NCI-H748 (cell line): ENCODE measurements around the gene CHORDC1.

Experiments
- DNase-seq: peaks from one replicate; lab custom pipeline; 2025; ENCODE audit not compliant: unreplicated experiment; lab: John Stamatoyannopoulos, UW

CHORDC1 gene

DNA sequence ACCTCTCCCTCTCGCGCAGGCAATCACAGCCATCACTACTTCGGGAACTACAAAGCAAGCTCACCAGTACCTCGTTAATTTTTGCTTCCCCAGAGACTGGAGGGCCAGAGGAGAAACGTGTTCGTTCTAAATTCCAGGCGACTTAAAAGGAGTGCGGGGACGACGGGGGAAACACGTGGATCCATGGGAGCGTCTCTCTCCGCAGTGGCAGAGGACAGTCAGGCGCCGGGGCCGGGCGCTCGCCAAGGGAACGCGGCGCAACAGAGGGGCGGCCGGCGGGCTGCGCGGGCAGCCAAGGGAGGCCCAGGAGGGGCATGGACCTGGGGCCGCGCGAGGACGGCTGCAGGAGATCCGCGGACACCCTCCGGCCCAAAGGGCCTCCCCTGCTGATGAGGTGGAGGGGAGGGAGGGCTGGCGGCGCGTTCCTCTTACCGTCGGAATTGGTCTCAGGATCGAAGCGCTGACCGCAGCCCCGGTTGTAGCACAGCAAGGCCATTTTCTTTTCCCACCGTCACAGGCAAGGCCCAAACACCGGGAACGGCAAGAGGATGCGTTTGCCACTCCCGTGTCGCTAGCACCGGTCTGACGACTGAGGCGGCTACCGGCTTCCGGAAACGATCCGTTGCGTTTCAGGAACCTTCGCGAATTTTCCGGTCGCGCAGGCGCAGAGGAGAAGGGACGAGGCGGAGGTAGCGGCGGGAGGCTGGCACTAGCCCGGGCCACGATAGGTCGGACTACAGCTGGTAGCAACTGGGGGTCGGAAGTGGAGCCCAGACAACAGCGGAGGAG lies at the start of gene CHORDC1:
TSS of gene CHORDC1 (minus strand) at position 591 of the 789 bp plus-strand sequence. CDS start at position 496, 95 bp downstream.
- DNase-seq, result peak; percentile 85

DNA sequence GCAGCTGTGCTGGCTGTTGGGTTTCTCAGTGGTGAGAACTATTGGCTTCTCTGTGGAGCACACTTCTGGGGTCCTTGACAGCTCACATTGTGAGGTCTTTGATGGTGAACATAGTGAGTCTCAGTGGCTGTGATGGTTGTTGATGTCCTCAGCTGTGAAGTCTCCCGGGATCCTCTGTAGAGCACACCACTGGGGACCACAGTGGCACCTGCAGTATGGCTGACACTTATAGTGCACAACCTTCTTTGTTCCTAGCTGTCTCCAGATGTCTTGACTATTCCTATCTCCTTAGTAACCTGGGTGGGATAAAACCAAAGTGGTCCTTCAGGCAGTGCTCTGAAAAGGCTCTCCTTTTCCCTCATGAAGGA lies 34.3 kb upstream of the CHORDC1 start:
- no peak for DNase-seq

DNA sequence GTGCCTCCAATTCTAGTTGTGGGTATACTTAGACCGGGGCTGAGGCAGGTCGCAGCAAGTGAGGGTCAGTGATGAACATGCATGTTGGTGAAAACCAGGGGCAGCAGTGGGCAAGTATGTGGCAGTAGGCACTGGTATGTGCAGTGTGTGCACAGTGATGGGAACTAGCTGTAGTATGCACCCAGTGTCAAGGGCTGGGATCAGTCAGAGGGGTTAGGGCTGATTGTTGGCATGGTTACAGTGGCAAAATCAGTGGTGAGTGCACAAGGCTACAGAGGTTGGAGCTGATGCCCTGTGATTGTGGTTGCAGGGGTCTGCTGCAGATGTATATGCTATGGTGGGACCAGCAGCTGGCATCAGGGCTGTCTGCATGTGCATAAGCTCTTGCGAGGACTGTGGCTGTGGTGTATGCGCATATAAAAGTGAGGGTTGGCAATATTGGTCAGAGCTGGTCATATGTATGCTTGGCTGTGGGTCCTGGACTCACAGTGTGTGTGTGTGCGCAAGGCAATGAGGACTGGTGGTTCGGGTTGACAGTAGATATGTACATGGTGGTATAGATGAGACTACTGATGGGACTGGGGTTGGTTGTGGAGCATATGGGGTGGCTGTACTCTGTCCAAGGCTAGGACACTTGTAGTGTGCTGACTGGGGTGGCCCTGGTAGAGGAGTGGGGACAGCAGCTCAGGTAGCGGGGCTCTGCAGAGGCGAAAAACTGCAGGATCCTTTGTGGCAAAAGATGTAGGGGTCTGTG lies 33.7 kb upstream of the CHORDC1 start:
- DNase-seq, result no peak

DNA sequence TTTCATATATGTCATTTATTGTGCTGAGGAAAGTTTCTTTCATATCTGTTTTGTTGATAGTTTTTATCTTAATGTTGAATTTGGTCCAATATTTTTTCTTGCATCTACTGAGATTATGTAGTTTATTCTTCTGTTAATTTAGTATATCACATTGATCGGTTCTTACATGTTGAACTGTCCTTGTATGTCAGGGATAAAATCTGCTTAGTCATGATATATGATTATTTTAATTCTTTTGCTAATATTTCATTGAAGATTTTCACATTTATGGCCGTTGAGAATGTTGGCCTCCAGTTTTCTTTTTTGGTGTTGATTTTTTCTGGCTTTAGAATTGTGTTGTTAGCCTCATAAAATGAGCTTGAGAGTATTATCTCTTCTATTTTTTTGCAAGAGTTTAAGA lies 31.2 kb upstream of the CHORDC1 start:
- DNase-seq, result no peak

DNA sequence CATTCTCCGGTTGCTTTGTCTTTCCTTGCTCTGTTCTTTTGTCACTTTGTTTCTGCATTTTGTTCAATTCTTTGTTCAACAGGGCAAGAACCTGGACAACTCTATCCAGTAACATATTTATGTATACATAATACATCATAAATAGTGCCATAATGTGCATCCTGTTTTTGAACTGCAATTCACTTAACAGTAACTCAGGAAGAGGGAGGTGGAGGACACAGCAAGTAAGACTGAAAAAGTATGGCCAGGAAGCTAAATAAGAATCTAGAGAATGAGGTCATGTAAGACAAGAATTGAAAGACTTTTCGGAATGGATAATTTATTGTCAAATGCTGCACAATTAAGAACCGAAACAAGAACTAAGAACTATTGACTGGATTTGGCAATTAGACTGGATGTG lies 29.2 kb upstream of the CHORDC1 start:
- no peak for DNase-seq

DNA sequence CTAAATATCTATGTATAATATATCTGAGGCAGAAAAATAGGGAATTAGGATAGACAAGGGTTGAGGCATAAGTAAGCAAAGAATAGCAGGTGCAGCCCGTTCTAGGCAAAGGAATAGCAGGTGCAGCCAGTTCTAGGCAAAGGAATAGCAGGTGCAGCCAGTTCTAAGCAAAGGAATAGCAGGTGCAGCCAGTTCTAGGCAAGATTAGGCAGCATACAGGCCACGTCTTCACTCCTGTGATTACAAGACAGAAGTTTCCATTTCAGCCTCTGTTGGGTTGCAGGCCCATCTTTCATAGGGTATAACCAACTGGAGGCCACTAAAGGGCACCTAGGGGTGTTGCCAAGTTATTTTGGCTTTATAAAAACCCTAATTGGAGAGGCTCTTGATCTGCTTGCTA lies 28.8 kb upstream of the CHORDC1 start:
- DNase-seq, result peak; percentile 45

DNA sequence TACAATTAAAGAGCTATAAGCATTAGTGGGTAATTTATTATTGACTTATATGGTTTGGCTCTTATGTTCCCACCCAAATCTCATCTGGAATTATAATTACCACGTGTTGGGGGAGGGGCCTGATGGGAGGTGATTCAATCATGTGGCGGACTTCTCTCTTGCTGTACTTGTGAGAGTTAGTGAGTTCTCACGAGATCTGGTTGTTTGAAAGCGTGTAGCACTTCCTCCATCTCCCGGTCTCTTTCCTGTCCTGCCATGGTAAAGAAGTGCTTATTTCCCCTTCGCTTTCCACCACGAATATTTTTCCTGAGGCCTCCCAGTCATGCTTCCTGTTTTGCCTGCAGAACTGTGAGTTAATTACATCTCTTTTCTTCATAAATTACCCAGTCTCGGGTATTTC lies 28.1 kb upstream of the CHORDC1 start:
- DNase-seq, result no peak

DNA sequence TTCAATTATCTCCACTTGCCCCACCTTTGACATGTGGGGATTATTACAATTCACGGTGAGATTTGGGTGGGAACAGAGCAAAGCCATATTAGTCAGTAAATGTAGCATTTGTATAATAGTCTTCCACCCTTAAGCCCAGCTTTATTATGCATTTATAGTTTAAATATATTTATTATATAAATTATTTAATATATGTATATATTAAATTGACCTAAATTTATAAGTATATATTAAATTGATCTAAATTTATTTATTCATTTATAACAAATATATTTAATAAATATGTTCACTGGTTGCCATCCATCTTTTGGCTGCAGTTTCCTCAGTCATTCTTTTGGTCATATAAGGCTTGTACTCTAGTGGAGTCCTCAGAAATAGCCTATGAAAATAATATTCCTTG lies 23.6 kb upstream of the CHORDC1 start:
- no peak for DNase-seq

DNA sequence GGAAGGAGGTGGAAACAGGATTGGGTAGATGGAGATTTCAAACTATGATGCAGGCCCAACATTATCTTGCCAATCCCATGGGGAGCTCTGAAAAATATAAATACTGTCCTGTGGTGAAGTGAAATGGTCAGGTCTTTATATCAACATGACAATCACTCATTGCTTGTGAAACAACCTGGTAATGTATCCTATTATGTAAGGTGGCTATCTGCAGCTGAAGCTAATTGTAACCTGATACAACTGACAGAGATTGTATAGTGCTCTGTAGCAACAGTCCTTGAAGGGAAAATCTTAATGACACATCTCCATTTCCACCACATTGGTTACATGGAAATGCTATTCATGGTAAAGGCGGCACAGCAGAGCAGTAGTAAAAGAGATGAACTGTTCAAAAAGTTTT lies 20.7 kb upstream of the CHORDC1 start:
- DNase-seq, result peak; percentile 85

DNA sequence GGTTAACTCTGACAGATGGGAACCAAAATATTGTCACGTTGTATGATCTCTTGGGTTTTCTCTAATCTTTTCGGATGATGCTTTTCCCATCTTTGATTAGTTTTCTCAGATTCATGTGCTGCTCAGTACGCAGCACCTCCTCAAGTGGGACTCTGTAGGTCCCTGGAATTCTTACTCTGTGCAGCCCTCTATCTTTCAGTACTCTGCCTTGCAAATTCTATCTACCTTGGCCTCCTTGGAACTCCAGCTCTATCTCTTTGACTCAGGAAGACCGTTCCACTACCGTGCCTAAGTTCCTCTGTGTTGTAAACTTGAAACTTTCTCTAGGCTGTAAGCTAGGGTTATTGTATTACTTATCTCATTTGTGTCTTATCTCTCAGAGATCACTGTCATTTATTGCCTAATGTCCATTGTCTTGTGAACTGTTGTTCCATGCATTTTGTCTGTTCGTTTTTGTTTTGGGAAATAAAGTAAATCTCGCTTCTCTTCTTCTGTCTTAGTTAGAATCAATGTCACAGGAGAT lies 20.1 kb upstream of the CHORDC1 start:
- no peak for DNase-seq

DNA sequence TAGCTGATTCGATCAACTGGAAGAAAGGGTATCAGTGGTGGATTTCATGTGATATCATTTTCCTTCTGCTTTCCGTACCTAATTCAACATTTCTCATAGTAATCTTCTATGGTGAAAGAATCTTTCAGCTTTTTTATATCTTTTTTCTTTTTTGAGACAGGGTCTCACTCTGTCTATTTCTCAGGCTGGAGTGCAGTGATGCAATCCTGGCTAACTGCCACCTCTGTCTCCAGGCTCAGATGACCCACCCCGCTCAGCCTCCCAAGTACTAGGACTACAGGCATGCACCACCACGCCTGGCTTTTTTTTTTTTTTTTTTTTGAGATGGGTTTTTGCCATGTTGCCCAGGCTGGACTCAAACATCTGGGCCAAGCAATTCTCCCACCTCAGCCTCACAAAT lies 18.6 kb upstream of the CHORDC1 start:
- peak; percentile 4 for DNase-seq

DNA sequence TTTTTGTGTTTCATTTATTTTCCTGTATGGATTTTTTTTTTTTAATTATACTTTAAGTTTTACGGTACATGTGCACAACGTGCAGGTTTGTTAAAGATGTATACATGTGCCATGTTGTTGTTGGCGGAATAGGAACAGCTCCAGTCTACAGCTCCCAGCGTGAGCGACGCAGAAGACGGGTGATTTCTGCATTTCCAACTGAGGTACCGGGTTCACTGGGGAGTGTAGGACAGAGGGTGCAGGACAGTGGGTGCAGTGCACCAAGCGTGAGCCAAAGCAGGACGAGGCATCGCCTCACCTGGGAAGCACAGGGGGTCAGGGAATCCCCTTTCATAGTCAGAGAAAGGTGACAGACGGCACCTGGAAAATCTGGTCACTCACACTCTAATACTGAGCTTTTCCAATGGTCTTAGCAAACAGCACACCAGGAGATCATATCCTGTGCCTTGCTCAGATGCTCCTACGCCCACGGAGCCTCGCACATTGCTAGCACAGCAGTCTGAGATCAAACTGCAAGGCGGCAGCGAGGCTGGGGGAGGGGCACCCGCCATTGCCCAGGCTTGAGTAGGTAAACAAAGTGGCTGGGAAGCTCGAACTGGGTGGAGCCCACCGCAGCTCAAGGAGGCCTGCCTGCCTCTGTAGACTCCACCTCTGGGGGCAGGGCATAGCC lies 17.3 kb upstream of the CHORDC1 start:
- DNase-seq, result peak; percentile 39

DNA sequence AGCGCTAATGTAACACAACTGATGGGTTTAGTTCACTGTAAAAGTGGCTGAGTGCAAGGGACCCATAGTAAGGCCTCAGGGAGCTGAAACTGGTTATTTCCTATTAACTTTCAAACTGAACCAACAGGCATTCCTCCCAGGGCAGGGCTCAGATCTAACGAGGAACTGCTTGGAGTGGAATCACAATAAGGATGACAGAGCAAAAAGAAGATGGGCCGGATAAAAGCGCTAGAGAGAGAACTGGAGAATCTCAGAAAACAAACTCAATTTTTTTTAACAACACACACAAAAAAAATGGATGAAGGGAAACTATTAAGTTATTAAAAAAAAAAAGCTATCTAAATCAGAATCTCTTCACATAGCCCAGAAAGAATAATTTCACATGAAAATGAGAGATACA lies 14.2 kb upstream of the CHORDC1 start:
- no peak for DNase-seq

DNA sequence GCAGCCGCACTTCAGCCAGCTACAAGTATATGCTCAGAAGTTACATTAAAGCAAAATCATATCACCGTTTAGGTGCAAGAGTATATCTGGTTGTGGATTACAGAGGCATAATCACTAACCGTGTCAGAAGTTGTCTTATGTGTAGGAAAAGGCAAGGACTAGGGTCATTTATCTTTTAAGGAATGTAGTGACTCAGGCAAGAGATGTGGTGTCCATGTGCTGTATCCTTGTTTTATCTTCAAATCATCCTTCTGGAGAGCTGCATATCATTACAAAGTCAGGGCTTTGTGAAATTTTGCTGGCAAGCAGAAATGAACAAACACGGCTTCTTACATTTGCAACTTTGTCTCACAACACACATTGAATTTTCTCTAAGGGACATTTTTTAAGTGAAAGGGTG lies 12.7 kb upstream of the CHORDC1 start:
- DNase-seq, result no peak

DNA sequence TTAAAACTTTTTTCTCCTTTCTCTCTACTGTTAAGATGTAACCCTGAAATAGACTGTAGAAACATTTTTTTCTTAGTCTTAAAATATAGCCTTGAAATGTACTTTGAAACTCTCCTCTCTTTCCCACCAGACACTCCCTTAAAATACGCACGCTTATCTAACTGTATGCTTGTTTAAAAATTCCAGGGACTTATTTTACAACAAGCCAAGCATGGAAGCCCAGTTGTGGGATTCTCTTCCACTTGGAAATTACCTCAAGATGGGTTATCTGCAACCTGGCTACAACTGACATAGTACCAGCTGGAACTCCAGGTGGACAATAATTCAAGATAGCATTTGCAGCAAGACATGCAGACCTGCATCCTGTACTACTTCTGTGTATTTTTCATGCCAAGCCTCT lies 12.1 kb upstream of the CHORDC1 start:
- DNase-seq, result no peak

DNA sequence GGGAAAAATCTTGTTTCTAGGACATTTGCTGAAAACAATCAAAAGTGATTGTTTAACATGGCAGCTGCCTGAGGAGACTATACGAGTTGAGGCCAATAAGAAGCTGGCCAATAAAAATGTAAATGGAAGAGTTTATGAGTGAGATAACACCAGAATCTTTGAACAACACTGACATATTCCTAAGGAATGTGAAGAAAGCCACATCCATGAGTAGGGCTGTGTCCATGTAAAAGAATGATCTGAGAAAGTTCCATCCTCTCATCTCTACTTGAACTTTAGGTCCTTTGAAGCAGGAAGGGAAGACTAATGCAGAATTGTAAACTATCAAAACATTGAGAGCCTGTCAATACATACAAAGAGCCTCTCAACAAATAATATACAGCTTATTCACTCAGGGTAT lies 6.9 kb upstream of the CHORDC1 start:
- no peak for DNase-seq

DNA sequence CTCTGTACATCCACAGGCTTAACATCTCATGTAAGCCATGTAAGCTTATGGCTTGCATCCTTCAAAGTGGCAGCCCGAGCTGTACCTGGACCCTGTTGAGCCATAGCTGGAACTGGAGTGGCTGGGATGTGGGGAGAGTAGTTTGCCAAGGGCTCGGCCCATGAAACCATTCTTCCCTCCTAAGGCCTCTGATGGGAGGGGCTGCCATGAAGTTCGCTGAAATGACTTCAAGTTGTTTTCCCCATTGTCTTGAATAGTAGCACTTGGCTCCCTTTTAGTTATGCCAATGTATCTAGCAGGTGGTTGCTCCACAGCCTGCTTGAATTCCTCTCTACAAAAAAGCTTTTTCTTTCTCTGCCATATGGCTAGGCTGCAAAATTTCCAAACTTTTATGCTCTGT lies 5.2 kb upstream of the CHORDC1 start:
- no peak for DNase-seq

DNA sequence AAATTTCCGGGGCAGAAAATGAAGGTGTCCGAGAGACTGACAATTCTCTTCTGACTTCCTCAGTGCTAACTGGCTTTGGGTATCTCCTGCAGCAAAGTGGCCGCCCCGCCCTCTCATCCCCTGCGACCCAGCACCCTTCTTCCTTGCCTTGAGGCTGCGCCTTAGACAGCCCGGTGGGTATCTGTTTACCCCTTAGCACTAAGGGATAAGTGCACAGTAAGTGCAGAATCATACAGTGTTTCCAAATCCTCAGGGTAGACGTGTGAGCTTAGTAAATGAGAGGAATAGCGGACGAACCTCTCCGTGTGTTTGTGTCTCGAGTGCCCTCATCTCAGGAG lies 368 bp upstream of the CHORDC1 start:
- no peak for DNase-seq

DNA sequence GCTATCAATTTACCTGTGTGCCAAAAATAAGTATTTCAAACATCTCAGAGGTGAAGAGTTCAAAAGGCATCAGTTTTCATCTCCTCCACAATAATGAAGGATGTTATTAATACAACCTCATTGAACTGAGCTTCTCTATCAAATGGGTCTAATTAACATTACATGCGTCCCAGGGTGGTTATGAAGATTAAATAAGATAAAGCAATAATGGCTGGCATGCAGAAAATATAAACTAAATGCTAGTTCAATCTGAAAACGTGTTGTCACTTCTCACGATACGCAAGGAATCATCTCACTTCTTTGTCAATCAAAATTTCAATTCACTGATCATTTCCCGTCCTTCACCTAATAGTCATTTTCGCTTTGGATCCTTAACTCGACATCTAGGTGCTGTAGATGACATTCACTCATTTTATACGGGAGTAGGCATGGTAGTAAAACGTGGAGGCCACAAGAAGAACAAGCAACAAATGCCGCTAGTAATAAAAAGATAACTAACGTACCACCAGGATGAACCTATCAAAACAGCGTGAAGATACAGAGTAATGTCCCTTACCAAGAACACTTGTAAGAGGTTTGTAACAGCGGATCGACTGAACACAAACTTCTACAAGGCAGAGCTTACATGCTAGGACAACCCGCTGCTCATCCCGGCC lies 918 bp downstream of the CHORDC1 start:
- no peak for DNase-seq

DNA sequence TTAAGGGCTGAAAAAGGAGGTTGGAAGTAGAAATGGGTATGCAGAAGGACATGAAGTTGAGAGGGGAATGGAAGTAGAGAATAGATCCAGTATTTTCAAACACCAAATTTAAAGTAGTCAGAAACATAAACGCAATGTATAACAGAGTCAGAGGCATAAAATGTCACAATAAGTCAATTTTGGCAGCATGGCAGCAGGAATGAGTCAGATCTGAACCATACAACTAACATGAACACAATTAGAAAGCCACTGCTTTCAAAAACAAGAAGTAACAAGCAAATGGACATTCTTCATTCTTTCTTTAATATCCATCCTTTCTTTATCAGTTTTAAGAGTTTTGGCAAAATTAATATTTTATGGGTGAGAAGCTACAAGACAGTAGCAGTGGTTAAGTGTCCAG lies 2.5 kb downstream of the CHORDC1 start:
- no peak for DNase-seq

DNA sequence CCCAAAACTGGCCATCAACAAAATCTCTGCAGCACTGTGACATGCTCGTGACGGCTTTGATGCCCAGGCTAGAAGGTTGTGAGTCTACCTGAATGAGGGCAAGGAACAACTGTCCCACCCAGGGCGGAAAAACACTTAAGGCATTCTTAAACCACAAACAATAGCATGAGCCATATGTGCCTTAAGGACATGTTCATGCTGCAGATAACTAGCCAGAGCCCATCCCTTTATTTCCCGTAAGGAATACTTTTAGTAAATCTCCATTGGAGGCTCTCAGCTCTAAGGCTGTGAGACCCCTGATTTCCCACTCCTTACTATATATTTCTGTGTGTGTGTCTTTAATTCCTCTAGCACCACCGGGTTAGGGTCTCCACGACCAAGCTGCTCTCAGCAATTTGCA lies 3.4 kb downstream of the CHORDC1 start:
- no peak for DNase-seq
